Activated B cell treated with CpG ODN at 0.5 μM for 24 hours (primary cell): ENCODE data around the gene DNAH7. TPM values are rescaled to one million over a fixed set of nuclear protein-coding genes. Genes with fewer than 3 reads are reported as not detected.

Experiments
- ATAC-seq: fragments of 200-7000 bp; cut with Tn5 transposase; one replicate; pipeline ENCODE4 v1.10.0; 2021; ENCODE audit warnings: low read depth, mild to moderate bottlenecking, moderate library complexity
- CTCF ChIA-PET: fragments of 350-600 bp; sonication (Branson Sonifier 250); formaldehyde crosslinking; loops from one replicate; lab custom pipeline; 2021; ENCODE audit warnings: antibody characterized with exemption; lab: Charles Lee
- POLR2A ChIA-PET: fragments of 350-600 bp; sonication (Branson Sonifier 250); formaldehyde crosslinking; loops from one replicate; lab custom pipeline; 2021; ENCODE audit warnings: antibody characterized with exemption; lab: Charles Lee
- DNase-seq: peaks from one replicate; pipeline ENCODE4 v3.0.0; 2022
- H3K27ac Mint-ChIP-seq: one replicate; pipeline ENCODE4 v1.8.0; 2020; ENCODE audit warnings: mixed read lengths
- H3K27me3 Mint-ChIP-seq: one replicate; pipeline ENCODE4 v1.8.0; 2021; ENCODE audit warnings: mixed read lengths
- H3K36me3 Mint-ChIP-seq: one replicate; pipeline ENCODE4 v1.8.0; 2021; ENCODE audit warnings: low read depth, mixed read lengths
- H3K4me1 Mint-ChIP-seq: one replicate; pipeline ENCODE4 v1.8.0; 2021; ENCODE audit warnings: mixed read lengths
- H3K4me3 Mint-ChIP-seq: one replicate; pipeline ENCODE4 v1.8.0; 2020; ENCODE audit warnings: mild to moderate bottlenecking, mixed read lengths
- H3K9me3 Mint-ChIP-seq: one replicate; pipeline ENCODE4 v1.8.0; 2020; ENCODE audit warnings: mixed read lengths
- CTCF ChIP-seq: fragments of 200-600 bp; IDR thresholded peaks from one replicate; pipeline ENCODE4 v1.8.0; 2022; ENCODE audit warnings: antibody characterized with exemption, mild to moderate bottlenecking
- intact Hi-C: fragments of 100-400 bp; cut with micrococcal nuclease; formaldehyde crosslinking; loops from one replicate; pipeline ENCODE4 v1.15.1; 2024
- total RNA-seq: library from RNA; stranded (reverse); gene quantifications from 2 replicates; pipeline ENCODE4 v1.2.3, GENCODE V29; 2022

The DNAH7 gene
- total RNA-seq, 1 donor from 2014 or later, result 0.29 TPM

GRCh38 chr2:196108604-196109003, 40.0 kb upstream of the DNAH7 start:
- H3K27ac Mint-ChIP-seq, result peak overlapping the region; percentile 6

GRCh38 chr2:196105951-196106350, 37.3 kb upstream of the DNAH7 start:
- DNase-seq (no peak), ATAC-seq (no peak)
- no peak for TF ChIP-seq CTCF
- Mint-ChIP-seq H3K27me3 (no peaks in the 10 kb centered on the region), H3K4me1 (peaks cover 66% of the 10 kb centered on the region), H3K36me3 (no peaks in the 10 kb centered on the region), H3K9me3 (no peaks in the 10 kb centered on the region), H3K4me3 (peak overlapping the region; percentile 53), H3K27ac (peak overlapping the region; percentile 65)
- intact Hi-C loops, result no loop called here
- ChIA-PET CTCF (no interaction called here), POLR2A (no interaction called here)

More at GRCh38 chr2:196108604-196109003, 40.0 kb upstream of the DNAH7 start:
- ATAC-seq, result no peak
- ChIA-PET CTCF (interaction anchor here (1.2 kb wide), 2 partner anchors 29 to 31 kb away, joined by 3 to 4 read pairs; no protein-coding TSS in a partner anchor), POLR2A (interaction anchor here (1.0 kb wide), 1 partner anchor 35 kb away, joined by 3 read pairs; no protein-coding TSS in a partner anchor)
- intact Hi-C loops, result no loop called here
- H3K4me1 Mint-ChIP-seq, result peaks cover 55% of the 10 kb centered on the region
- H3K36me3 Mint-ChIP-seq, result no peaks in the 10 kb centered on the region
- no peak overlapping the region for H3K4me3 Mint-ChIP-seq
- no peak for DNase-seq
- no peaks in the 10 kb centered on the region for H3K27me3 Mint-ChIP-seq
- H3K9me3 Mint-ChIP-seq, result no peaks in the 10 kb centered on the region
- no peak for TF ChIP-seq CTCF

GRCh38 chr2:196104066-196104465, 35.4 kb upstream of the DNAH7 start:
- Mint-ChIP-seq H3K4me1 (peaks cover 77% of the 10 kb centered on the region), H3K27me3 (no peaks in the 10 kb centered on the region), H3K4me3 (no peak overlapping the region), H3K36me3 (no peaks in the 10 kb centered on the region), H3K9me3 (no peaks in the 10 kb centered on the region), H3K27ac (peak overlapping the region; percentile 33)
- ATAC-seq (no peak), DNase-seq (no peak)
- intact Hi-C loops, result no loop called here
- no peak for TF ChIP-seq CTCF
- CTCF ChIA-PET, result interaction anchor here (1.0 kb wide), 1 partner anchor 116 kb away, joined by 3 read pairs; no protein-coding TSS in a partner anchor
- POLR2A ChIA-PET, result no interaction called here

- Mint-ChIP-seq H3K27ac (no peak overlapping the region), H3K4me3 (no peak overlapping the region), H3K4me1 (peaks cover 79% of the 10 kb centered on the region), H3K27me3 (no peaks in the 10 kb centered on the region), H3K9me3 (no peaks in the 10 kb centered on the region), H3K36me3 (no peaks in the 10 kb centered on the region)
- intact Hi-C loops, result no loop called here
- POLR2A ChIA-PET, result no interaction called here
- no peak for TF ChIP-seq CTCF
- CTCF ChIA-PET, result interaction anchor here (1.0 to 3.9 kb wide), 2 partner anchors 25 to 117 kb away, joined by 3 to 18 read pairs; no protein-coding TSS in a partner anchor
- DNase-seq (no peak), ATAC-seq (no peak)
Observed at GRCh38 chr2:196103626-196104025, 35.0 kb upstream of the DNAH7 start.

- H3K4me3 Mint-ChIP-seq, result peak overlapping the region; percentile 40
- no peak for TF ChIP-seq CTCF
- POLR2A ChIA-PET, result interaction anchor here (0.5 to 2.9 kb wide), 13 partner anchors 10 to 445 kb away, joined by 3 to 15 read pairs (median 4); partner anchors contain the start of genes SLC39A10 and STK17B
- H3K27me3 Mint-ChIP-seq, result no peaks in the 10 kb centered on the region
- H3K36me3 Mint-ChIP-seq, result no peaks in the 10 kb centered on the region
- peak; percentile 34 for DNase-seq
- CTCF ChIA-PET, result interaction anchor here (0.7 to 3.9 kb wide), 5 partner anchors 20 to 37 kb away, joined by 3 to 18 read pairs (median 3); no protein-coding TSS in a partner anchor
- peak; percentile 87 for ATAC-seq
- no peaks in the 10 kb centered on the region for H3K9me3 Mint-ChIP-seq
- intact Hi-C loops, result loop anchor here (1.0 to 2.0 kb wide), 6 partner anchors 21 to 176 kb away; no protein-coding TSS in a partner anchor
- peak overlapping the region; percentile 81 for H3K27ac Mint-ChIP-seq
- H3K4me1 Mint-ChIP-seq, result peaks cover 77% of the 10 kb centered on the region
Observed at GRCh38 chr2:196101325-196101991, 32.8 kb upstream of the DNAH7 start.
